Neural progenitor cell (in vitro differentiated cells): ENCODE measurements around the gene TRIM32.

Source experiments
- EZH2 ChIP-seq: fragments of 200-600 bp; sonication (generic); IDR thresholded peaks from 2 replicates; pipeline ENCODE4 v1.6.1; 2017; ENCODE audit warnings: antibody characterized with exemption, mild to moderate bottlenecking, moderate library complexity
- TF ChIP-seq, protein P1 (sequence below): fragments of 200-600 bp; sonication (generic); IDR thresholded peaks from 2 replicates; pipeline ENCODE4 v1.5.1; 2017; ENCODE audit warnings: antibody characterized with exemption, mild to moderate bottlenecking

DNA sequence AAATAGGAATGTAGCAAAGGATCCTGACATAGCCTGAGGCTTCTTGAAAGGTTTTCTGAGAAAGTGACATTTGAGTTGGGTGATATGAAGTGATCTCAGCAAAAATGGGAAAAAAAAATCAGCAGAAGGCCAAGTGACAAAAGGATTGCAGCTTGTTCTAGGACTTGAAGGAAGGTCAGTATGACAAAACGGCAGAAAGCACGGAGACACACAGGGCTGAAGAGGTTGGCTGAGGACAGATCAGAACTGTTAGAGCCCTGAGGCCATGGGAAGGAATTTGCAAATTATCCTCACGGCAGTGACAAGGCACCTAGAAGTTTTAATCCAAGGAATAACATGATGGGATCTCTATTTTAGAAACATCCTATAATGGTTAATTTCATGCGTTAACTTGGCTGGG, 31.0 kb downstream of the TRIM32 start:
- TF ChIP-seq, protein P1, sequence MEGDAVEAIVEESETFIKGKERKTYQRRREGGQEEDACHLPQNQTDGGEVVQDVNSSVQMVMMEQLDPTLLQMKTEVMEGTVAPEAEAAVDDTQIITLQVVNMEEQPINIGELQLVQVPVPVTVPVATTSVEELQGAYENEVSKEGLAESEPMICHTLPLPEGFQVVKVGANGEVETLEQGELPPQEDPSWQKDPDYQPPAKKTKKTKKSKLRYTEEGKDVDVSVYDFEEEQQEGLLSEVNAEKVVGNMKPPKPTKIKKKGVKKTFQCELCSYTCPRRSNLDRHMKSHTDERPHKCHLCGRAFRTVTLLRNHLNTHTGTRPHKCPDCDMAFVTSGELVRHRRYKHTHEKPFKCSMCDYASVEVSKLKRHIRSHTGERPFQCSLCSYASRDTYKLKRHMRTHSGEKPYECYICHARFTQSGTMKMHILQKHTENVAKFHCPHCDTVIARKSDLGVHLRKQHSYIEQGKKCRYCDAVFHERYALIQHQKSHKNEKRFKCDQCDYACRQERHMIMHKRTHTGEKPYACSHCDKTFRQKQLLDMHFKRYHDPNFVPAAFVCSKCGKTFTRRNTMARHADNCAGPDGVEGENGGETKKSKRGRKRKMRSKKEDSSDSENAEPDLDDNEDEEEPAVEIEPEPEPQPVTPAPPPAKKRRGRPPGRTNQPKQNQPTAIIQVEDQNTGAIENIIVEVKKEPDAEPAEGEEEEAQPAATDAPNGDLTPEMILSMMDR, result no peak
- no peak for TF ChIP-seq EZH2
